ENCODE data around the gene CYTH1.

DNA sequence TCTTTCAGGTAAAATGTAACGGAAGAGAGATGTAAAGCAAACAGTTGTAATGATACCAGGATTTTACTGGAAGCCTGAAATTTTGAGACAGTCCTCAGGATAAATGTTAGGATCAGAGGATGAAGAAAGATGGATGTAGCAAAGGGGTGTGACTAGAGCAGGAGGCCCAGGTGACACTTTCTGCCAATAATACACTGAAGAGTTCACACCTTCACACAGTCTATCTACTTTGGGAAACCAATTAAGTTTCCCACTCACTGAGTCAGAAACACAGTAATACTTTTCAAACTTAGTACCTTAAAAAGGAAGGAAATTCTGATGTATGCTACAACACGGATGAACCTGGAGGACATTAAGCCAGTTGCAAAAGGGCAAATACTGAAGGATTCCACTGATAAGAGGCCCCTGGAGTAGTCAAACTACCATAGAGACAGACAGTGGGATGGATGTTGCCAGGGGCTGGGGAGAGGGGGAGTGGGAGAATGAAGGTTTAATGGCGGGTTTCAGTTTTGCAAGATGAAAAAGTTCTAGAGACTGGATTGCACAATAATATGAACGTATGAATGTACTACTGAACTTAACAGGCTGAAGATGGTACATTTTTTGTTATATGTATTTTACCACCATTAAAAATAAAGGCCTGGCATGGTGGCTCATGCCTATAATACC lies 62.3 kb downstream of the CYTH1 start:
- TF ChIP-seq, protein P1, sequence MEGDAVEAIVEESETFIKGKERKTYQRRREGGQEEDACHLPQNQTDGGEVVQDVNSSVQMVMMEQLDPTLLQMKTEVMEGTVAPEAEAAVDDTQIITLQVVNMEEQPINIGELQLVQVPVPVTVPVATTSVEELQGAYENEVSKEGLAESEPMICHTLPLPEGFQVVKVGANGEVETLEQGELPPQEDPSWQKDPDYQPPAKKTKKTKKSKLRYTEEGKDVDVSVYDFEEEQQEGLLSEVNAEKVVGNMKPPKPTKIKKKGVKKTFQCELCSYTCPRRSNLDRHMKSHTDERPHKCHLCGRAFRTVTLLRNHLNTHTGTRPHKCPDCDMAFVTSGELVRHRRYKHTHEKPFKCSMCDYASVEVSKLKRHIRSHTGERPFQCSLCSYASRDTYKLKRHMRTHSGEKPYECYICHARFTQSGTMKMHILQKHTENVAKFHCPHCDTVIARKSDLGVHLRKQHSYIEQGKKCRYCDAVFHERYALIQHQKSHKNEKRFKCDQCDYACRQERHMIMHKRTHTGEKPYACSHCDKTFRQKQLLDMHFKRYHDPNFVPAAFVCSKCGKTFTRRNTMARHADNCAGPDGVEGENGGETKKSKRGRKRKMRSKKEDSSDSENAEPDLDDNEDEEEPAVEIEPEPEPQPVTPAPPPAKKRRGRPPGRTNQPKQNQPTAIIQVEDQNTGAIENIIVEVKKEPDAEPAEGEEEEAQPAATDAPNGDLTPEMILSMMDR (IDR thresholded peaks at IDR 0.05): no peak
- TF ChIP-seq POLR2A (IDR thresholded peaks at IDR 0.05): no peak

Data from testis (tissue), 2 donors.